A549 treated with CpdA at 1 μM for 4 hours (cell line): ENCODE measurements around the gene MDH1. TPM values are rescaled to one million over a fixed set of nuclear protein-coding genes. Genes with fewer than 3 reads are reported as not detected.

ENCODE experiments used
- total RNA-seq: library from RNA; stranded (reverse); fragments of 200-300 nt; extraction: Qiagen RNA extraction; gene quantifications from 5 replicates; pipeline ENCODE4 v1.2.3, GENCODE V29; 2022; ENCODE audit warnings: low read depth

Gene MDH1
- 233 to 257 TPM (median 253 TPM) in 5 replicates for total RNA-seq

DNA sequence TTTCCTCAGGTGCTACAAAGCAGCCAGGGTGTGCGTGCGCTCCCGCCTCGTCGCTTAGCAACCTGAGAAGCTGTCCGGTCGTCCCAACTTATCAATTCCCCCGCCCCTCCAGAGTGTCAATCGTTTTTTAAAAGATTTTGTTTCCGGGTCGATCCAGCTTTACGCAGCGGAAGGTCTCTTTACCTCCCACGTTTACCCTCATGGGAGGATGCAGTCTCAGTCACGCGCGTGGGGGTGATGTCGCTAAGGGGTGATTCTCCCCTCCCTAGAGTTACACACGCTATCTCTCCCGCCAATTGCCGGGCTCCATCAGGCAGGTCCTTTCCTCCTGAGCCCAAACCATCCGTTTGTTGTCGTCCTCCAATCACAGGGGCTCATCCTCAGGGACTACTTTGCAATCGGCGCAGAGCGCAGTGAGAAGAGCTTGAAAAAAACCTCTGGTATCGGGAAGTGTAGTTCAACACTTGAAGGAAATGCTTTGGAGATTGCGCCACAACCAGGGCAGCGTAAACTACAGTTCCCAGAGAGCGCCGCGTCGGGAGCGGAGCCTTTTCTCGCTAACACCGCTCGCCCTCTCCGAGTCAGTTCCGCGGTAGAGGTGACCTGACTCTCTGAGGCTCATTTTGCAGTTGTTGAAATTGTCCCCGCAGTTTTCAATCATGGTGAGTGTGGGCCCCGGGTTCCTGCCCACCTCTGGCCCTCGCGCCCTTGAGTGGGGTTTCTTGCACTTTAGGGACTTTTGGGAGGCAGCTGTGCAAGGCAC, at the start of gene MDH1, which contains the start of gene WDPCP:
TSS of gene MDH1 (plus strand) at position 579 of the 763 bp plus-strand sequence. CDS start at position 660, 81 bp downstream.
TSS of gene WDPCP (minus strand) at position 93 of the 763 bp plus-strand sequence. CDS start 206 bp downstream, outside the sequence.

Other genes starting within 250 kb of the MDH1 start
- 3.0 to 4.6 TPM (median 3.8 TPM) in 5 replicates for gene WDPCP, start 486 bp upstream of the MDH1 start, total RNA-seq